ENCODE data around the gene LTBP1.

DNA sequence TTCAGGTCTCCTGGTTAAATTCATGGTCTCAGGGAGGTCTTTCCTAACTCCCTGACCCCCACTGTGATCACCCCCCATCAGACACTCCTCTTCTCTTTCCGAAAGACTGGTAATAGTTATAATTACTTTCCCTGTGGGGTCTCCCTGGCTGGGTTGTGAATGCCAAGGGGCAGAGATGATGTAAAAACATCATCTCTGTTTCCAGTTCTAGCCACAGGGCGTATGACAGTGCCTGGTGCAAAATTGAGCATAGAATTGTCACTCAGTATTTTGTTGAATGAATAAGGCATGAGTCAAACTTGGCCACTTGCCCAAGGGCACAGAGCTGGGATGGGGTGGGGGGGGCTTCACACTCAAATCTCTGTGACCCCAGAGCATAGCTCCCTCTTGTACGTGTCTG lies 65.2 kb downstream of the LTBP1 start:
- TF ChIP-seq CTCF (conservative IDR thresholded peaks at IDR 0.05; ENCODE audit: low read depth, low read length): no peak
- TF ChIP-seq EZH2 (IDR thresholded peaks at IDR 0.05; ENCODE audit: borderline replicate concordance, low read depth, low read length, poor library complexity, severe bottlenecking): no peak
